Lower leg skin (tissue), 3 donors: ENCODE results near the gene HDGFL2.

Experiments used
- POLR2A ChIP-seq, 2 donors: fragments of 450-650 bp; IDR thresholded peaks; one replicate each; pipeline ENCODE4 v1.6.1; 2016 to 2017; ENCODE audit warnings: antibody characterized with exemption in 2 of 2, mild to moderate bottlenecking in 1 of 2, moderate library complexity in 1 of 2
- TF ChIP-seq, protein P1 (sequence below), 3 donors: fragments of 450-650 bp; IDR thresholded peaks; one replicate each; pipeline ENCODE4 v1.5.1; 2016; ENCODE audit warnings: antibody characterized with exemption in 3 of 3, mild to moderate bottlenecking in 3 of 3, moderate library complexity in 2 of 3

DNA sequence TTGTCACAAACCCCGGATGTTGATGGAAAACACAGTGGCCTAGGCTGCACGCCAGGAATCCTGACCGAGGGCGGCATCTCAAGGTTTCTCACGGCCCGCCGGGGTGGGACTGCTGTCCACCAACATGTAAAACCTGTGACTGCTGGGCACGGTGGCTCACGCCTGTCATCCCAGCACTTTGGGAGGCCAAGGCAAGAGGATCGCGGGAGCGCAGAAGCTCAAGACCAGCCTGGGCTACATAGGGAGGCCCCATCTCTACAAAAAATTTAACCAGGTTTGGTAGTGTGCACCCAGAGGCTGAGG, 35.0 kb downstream of the HDGFL2 start:
- no peak for TF ChIP-seq POLR2A (IDR thresholded peaks at IDR 0.05)
- TF ChIP-seq, protein P1, sequence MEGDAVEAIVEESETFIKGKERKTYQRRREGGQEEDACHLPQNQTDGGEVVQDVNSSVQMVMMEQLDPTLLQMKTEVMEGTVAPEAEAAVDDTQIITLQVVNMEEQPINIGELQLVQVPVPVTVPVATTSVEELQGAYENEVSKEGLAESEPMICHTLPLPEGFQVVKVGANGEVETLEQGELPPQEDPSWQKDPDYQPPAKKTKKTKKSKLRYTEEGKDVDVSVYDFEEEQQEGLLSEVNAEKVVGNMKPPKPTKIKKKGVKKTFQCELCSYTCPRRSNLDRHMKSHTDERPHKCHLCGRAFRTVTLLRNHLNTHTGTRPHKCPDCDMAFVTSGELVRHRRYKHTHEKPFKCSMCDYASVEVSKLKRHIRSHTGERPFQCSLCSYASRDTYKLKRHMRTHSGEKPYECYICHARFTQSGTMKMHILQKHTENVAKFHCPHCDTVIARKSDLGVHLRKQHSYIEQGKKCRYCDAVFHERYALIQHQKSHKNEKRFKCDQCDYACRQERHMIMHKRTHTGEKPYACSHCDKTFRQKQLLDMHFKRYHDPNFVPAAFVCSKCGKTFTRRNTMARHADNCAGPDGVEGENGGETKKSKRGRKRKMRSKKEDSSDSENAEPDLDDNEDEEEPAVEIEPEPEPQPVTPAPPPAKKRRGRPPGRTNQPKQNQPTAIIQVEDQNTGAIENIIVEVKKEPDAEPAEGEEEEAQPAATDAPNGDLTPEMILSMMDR (IDR thresholded peaks at IDR 0.05) = no peak
